HG03565 (cell line): ENCODE data around the gene AURKAIP1.
"Not testable (repeated sequence)": the region's sequence is repeated elsewhere in the genome, so short reads cannot be mapped to it uniquely, and the experiment has no call there.

Source experiments
- ATAC-seq: cut with Tn5 transposase; IDR thresholded peaks from one replicate; pipeline ENCODE4 v1.9.1; 2021; ENCODE audit warnings: mild to moderate bottlenecking, moderate library complexity; ENCODE audit not compliant: unreplicated experiment

The AURKAIP1 gene

GRCh38 chr1:1374929-1375662 lies at the start of gene AURKAIP1:
TSS of gene AURKAIP1 (minus strand) at chr1:1375207. CDS start at chr1:1374756, 451 bp downstream.
- peak; percentile 86 for ATAC-seq

GRCh38 chr1:1424707-1425106 lies 49.7 kb upstream of the AURKAIP1 start:
- ATAC-seq: no peak

GRCh38 chr1:1423245-1423597 lies 48.2 kb upstream of the AURKAIP1 start:
- ATAC-seq: no peak

GRCh38 chr1:1422465-1423244 lies 47.6 kb upstream of the AURKAIP1 start:
- ATAC-seq: no peak

- no peak for ATAC-seq
Measured at GRCh38 chr1:1421907-1422464, 47.0 kb upstream of the AURKAIP1 start.

GRCh38 chr1:1421147-1421906 lies 46.3 kb upstream of the AURKAIP1 start, which contains the start of gene ANKRD65:
TSS of gene ANKRD65 (minus strand) at chr1:1421276. CDS start at chr1:1421005, 271 bp downstream.
- no peak for ATAC-seq

- no peak for ATAC-seq
Measured at GRCh38 chr1:1420654-1421141, 45.7 kb upstream of the AURKAIP1 start.

GRCh38 chr1:1419813-1420653 lies 45.0 kb upstream of the AURKAIP1 start:
- ATAC-seq: no peak

GRCh38 chr1:1419363-1419812 lies 44.4 kb upstream of the AURKAIP1 start:
- ATAC-seq: no peak

- ATAC-seq: no peak
Measured at GRCh38 chr1:1418464-1419362, 43.7 kb upstream of the AURKAIP1 start.

- not testable (repeated sequence) for ATAC-seq
Measured at GRCh38 chr1:1417825-1418463, 42.9 kb upstream of the AURKAIP1 start.

- ATAC-seq: not testable (repeated sequence)
Measured at GRCh38 chr1:1417396-1417795, 42.4 kb upstream of the AURKAIP1 start.

GRCh38 chr1:1415751-1416150 lies 40.7 kb upstream of the AURKAIP1 start:
- no peak for ATAC-seq

GRCh38 chr1:1412311-1412902 lies 37.4 kb upstream of the AURKAIP1 start:
- ATAC-seq: not testable (repeated sequence)

GRCh38 chr1:1411626-1412025 lies 36.6 kb upstream of the AURKAIP1 start:
- no peak for ATAC-seq

GRCh38 chr1:1410238-1410637 lies 35.2 kb upstream of the AURKAIP1 start:
- not testable (repeated sequence) for ATAC-seq

- ATAC-seq: peak; percentile 14
Measured at GRCh38 chr1:1407636-1408318, 32.8 kb upstream of the AURKAIP1 start.
